GM10266 (cell line): ENCODE results near the gene SEMA3B.
"Not testable (repeated sequence)": the region's sequence is repeated elsewhere in the genome, so short reads cannot be mapped to it uniquely, and the experiment has no call there.

Source experiments
- DNase-seq: peaks from one replicate; pipeline ENCODE4 v3.0.0; 2012; ENCODE audit errors: extremely low spot score
- CTCF ChIP-seq: IDR thresholded peaks from 2 replicates; pipeline ENCODE4 v1.5.1; 2012; ENCODE audit warnings: mild to moderate bottlenecking, low read depth; ENCODE audit not compliant: control insufficient read depth, insufficient read depth; ENCODE audit errors: missing control alignments

Gene SEMA3B

GRCh38 chr3:50269977-50270413, 1.0 kb downstream of the SEMA3B start:
- no peak for TF ChIP-seq CTCF
- no peak for DNase-seq

GRCh38 chr3:50270422-50271224, 1.7 kb downstream of the SEMA3B start:
- DNase-seq: no peak
- TF ChIP-seq CTCF: no peak

- no peak for DNase-seq
- no peak for TF ChIP-seq CTCF
Observed at GRCh38 chr3:50271314-50271936, 2.5 kb downstream of the SEMA3B start.

- not testable (repeated sequence) for DNase-seq
Observed at GRCh38 chr3:50272538-50272910, 3.6 kb downstream of the SEMA3B start.

- peak; percentile 98 for TF ChIP-seq CTCF
- DNase-seq: peak; percentile 99
Observed at GRCh38 chr3:50272911-50273688, 4.2 kb downstream of the SEMA3B start.

GRCh38 chr3:50273689-50274065, 4.7 kb downstream of the SEMA3B start:
- no peak for DNase-seq
- TF ChIP-seq CTCF: no peak

GRCh38 chr3:50274371-50275104, 5.6 kb downstream of the SEMA3B start:
- DNase-seq: peak; percentile 88
- peak; percentile 72 for TF ChIP-seq CTCF
